Glomerular visceral epithelial cell (primary cell): ENCODE results near the gene TMEM255B.
"Not testable (repeated sequence)": the region's sequence is repeated elsewhere in the genome, so short reads cannot be mapped to it uniquely, and the experiment has no call there.

Experiments used
- DNase-seq: peaks from one replicate; pipeline ENCODE4 v3.0.0-alpha.2; 2016; ENCODE audit errors: extremely low spot score

Gene TMEM255B

DNA sequence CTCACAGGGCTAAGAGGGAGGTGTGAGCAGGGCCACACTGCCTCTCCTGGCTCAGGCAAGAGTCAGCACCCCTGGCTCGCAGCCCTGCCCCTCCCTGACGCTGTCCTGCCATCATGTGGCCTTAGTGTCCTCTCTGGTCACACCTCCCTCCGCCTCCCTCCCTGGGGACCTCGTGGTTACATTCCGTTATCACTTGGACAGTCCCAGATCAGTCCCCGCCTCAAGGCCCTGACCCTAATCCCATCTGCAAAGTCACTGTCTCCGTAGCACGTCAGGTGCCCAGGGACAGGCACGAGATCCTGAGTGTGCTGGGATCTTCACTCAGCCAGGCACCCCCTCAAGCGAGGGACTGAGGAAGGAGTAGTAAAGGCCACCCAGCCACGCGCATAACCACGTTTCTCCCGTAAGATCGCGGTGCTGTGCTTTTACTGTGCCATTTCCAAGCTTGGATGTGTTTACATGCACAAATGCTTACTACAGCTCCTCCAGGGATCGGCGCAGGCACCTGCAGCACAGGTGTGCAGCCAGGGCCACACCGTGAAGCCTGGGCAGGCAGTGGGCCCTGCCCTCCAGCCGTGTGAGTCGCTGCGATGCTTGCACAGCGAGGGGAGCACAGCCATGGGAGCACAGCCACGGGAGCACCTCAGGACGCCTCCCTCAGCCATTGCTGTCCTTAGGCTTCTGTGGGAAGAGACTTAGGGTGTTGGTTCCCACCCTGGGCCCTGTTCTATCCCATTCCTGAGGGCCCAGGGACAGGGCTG, 10.7 kb upstream of the TMEM255B start:
- no peak for DNase-seq

DNA sequence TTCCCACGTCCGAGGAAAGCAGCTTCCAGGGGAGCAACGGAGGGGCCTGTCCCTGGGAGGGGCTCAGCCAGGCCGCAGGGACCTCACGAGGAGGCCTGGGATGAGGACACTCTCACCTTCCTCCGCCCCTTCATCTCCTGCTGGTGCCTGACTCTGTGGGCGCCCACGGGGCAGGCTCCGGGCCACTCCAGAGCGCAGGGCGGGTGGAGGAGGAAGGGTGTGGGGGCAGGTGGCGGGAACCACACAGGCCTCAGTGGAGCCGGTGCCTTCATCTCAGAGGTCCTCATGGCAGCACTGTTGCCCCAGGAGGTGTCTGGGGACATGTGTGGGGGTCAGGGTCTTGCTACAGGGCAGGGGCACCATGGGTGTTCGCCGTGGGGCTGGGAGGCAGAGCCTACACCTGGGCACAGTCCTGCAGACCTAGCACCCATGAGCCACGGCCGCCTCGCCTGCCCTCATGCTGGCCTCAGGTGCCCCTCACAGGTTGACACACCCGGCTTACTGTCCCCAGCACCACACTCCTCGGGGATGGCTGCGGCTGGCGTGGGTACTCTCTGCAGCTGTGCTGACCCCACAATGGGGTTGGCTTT, 10.1 kb upstream of the TMEM255B start:
- DNase-seq, result no peak

DNA sequence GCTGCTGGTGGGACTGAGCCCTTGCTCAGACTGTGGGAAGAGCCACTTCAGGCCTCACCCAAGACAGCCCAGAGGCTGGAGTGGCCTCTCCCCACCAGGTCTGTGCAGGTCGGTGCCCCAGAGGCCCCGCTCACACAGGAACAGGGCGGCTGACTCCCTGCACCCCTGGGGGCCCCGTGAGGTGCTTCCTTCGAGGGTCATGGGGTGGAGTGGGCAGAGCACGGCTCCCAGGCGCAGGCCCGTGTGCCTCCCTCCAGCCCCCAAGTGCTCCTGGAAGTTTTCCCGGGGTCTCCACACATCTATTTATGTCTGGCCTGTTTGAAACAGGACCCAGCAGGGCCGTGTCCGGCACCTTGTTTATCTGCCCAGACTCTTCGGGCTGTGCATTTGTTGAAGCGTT, 9.5 kb upstream of the TMEM255B start:
- no peak for DNase-seq

DNA sequence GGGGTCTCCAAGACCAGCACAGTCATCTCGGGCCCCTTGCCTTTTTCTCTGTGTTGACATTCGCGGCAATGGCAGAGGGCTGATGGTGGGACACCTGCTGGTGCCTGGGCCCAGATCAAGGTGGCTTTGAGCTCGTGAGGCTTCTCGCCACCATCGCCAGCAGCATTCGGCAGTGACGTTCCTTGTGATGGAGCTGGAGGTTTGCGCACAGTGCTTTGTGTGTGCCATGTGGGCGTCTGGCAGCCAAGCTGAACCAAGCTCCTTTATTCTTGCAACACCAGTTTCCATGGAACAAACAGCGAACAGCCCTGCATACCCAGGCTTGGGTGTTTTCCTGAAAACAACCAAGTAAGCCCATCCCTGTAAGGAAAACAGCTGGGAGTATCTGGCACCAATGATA, 9.1 kb upstream of the TMEM255B start:
- no peak for DNase-seq

DNA sequence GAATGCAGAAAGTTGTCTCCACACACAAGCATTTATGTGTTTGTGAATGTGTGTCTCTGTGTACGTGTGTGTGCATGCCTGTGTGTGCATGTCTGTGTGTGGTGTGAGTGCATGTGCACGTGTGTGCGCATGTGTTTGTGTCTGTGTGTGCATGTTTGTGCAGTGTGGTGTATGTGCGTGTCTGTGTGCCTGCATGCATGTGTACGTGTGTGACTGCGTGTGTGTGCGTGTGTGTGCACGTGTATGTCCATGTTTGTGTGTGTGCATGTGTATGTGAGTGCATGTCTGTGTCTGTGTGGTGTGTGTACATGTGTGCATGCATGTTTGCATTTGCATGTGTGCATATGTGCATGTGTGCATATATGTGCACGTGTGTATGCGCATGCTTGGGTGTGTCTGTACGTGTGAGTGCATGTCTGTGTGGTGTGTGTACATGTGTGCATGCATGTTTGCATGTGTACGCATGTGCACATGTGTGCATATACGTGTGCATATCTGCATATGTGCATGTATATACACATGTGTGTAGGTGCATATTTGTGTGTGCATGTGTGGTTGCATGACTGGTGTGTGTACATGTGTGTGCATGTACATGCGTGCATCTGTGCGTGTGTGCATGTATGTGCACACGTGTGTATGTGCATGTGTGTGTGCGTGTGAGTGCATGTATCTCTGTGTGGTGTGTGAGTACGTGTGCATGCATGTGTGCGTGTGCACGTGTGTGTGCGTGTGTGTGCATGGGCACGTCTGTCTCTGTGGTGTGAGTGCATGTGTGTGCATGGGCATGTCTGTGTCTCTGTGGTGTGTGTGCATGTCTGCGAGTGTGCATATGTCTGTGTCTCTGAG, 8.2 kb upstream of the TMEM255B start:
- DNase-seq, result no peak

DNA sequence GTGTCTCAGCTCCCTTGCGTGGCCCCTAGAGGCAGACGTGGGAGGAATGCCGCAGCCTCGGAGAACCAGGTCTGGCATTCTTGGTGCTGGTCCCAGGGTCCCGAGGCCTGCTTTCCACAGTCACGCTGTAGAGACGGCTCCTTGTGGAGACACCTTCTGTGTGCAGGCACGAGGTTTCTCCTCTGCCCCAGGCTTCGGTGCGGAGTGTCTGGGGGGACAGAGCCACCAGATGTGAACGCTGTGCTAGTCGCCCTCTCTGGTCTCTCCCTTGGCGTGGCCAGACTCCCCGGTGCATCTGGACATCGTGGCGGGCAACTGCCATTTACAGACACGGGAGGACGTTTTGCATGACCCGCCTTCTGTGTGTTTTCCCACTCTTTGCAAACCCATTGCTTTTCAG, 7.5 kb upstream of the TMEM255B start:
- no peak for DNase-seq

DNA sequence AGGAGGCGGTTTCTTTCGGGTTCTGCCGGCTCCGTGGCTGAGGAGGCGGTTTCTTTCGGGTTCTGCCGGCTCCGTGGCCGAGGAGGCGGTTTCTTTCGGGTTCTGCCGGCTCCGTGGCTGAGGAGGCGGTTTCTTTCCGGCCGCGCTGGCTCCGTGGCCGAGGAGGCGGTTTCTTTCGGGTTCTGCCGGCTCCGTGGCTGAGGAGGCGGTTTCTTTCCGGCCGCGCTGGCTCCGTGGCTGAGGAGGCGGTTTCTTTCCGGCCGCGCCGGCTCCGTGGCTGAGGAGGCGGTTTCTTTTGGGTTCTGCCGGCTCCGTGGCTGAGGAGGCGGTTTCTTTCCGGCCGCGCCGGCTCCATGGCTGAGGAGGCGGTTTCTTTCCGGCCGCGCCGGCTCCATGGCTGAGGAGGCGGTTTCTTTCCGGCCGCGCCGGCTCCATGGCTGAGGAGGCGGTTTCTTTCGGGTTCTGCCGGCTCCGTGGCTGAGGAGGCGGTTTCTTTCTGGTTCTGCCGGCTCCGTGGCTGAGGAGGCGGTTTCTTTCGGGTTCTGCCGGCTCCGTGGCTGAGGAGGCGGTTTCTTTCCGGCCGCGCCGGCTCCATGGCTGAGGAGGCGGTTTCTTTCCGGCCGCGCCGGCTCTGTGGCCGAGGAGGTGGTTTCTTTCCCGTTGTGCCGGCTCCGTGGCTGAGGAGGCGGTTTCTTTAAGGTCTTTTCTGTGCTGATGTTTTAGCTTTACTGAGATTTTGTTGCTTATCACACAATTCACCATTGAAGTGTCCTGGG, 6.6 kb upstream of the TMEM255B start:
- not testable (repeated sequence) for DNase-seq

DNA sequence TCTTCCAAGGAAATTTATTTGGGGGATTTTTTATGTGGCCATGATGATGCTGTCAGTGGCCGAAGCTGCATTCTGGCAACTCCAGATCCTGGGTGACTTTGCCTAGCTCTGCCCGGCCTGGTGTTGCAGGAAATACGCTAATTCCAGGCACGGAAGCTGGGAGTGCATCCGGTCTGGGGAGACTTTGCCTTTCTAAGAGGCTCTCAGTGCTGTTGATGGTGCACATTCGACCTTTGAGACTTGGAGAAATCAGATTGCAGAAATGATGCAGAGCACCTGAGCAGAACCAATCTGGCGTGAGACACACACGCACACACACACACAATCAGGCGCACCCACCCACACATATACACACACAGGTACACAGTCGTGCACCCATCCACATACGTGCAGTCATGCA, 5.9 kb upstream of the TMEM255B start:
- DNase-seq, result no peak

DNA sequence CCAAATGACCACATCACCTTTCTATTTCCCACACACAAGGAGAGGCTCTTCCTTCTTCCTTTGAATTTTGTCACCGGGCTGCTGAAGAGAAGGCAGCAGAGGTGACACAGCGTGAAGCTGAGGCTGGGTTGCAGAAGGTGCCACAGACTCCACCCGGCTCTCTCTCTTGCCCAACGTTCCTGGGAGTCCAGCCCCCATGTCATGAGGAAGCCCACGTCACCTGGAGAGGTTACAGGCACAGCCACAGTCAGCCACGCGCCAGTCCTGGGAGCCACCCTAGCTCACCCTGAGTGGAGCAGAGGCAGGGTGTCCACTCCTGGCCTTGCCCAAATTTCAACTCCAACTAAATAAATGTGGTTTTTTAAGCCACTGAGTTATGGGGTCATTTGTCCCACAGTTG, 4.8 kb upstream of the TMEM255B start:
- DNase-seq, result no peak

DNA sequence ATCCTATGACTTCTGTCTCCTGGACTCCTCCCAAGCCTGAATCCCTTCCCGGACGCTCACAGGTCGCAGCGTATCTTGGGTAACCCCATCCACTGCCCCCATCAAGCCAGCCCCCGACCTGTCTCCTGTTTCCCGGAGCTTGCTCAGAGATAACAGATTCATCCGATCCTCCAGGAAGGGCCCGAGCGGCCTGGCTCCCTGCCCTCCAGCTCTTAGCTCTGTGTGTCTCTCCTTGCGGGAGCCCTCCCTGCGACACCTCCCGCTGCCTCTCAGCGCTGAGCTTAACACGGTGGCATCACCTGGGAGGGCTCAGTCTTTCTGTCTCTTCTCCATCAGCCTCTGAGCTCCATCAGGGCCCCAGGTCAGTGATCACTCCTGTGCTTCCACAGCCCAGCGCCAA, 4.3 kb upstream of the TMEM255B start:
- DNase-seq, result no peak

DNA sequence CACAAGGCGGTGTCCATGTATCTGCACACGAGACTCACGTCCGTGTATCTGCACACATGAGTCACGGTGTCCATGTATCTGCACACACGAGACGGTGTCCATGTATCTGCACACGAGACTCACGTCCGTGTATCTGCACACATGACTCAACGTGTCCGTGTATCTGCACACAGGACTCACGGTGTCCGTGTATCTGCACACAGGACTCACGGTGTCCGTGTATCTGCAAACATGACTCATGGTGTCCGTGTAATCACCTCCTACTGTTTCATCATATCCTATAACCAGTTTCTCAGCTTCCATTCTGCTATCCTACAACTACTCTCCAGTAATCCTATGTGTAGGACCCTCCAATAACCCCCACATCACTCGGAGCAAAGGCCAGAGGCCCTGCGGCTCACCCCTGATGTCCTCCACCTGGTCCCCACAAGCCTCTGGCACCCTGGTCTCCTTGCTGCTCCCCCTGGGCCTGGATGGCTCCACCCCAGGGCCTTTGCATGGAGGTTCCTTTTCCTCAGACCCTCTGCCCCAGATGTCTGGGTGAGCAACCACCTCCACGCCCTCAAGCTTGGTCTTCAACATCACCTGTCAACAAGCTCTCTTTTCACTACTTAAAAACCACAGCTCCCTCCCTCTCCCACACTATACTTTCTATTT, 2.5 kb upstream of the TMEM255B start:
- DNase-seq, result no peak

DNA sequence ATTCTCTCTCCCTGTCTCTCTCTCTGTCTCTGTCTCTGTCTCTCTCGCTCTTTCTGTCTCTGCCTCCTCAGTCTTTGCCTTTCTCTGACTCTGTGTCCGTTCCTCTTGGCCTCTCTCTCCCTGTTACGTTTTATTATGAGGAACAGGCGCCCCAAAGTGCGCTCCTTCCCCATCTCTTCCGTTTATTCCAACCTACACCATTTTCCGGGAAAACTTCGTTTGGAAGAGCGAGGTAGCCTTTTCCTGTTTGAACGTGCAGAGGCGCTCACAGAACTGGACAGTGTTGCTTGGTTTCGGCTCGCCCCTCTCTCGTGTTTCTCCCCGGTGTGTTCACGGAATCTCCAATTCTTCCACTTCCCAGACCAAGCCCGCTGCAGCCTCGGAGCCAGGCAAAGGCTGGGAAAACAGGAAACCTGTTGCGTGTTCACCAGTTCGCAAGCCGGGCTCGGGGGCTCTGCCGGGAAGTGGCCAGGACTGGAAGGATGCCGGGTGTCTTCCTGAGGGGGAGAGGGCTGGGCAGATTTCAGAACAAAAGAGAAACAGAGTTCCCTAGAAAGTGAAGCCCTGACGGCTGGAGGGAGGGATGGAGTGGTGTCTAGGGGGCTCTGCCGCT, 605 bp downstream of the TMEM255B start:
- no peak for DNase-seq

DNA sequence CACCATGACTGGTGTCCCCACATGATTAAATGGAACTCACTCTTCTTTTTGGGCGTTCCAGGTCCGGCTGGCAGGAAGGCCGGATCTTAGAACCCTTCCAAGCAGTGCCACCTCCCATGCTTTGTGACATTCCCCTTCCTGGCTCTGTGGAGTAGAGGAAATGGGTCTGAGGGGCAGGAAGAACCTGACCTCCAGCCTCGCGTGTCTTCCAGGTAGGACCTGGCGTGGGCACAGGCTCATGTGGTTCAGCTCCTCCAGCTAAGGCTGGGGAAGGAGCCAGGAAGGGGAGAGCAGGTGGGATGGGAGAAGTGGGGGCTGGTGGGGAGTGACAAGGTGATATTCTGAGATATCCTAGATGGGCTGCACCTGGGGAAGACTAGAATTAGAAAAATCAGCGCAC, 2.1 kb downstream of the TMEM255B start:
- DNase-seq, result no peak

DNA sequence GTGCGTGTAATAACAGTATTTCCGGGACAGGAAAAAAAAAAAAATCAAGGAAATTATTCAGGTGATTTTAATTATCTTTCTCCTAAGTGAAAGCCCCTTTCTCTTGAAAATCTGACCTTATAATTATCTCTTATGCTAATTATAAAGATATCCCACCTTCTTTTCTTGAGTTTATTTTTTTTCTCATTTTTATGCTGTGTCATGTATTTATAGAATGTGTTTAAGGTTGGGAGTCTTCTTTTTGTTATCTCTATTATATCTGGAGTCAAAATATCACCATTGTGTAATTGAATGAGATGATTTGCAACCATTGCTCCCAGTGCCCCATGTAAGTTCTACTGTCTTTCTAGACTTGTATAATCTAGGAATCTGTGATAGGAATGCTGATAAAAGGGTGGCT, 3.0 kb downstream of the TMEM255B start:
- DNase-seq, result no peak

DNA sequence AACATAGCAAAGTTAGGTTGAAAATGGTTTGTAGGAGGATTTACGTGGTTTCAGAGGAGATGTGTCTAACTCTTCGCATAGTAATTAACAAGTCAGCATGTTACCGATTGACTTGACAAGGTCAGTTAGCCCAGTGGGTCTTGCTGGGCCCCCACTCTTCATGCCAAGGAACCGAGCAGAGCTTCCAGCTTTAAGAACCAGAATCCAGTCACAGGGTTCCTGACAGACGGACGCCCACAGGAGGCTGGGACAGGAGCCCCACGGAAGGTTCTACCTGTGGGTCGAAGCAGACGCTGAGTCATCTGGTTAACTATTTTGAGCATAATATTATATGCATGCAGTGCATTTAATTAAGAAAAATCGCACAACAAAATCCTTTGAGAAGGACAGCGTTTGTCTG, 3.5 kb downstream of the TMEM255B start:
- no peak for DNase-seq

DNA sequence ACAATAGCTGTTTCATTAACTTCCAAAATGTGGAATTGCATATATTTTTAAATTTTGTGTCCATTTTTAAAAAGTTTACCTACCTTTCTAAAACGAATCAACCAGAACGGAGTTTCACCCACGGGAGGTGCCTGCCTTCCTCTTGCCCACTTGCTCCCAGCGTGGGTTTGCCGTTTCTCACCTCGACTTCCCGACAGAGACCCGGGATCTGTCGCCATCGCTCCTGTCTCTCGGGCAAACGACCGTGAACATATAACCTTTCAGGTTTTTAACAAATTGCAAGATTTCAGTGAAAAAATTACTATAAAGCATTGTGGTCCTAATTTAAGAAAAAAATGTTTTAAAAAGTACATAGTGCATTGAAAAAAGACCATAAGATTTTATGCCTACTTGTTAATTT, 4.2 kb downstream of the TMEM255B start:
- no peak for DNase-seq

DNA sequence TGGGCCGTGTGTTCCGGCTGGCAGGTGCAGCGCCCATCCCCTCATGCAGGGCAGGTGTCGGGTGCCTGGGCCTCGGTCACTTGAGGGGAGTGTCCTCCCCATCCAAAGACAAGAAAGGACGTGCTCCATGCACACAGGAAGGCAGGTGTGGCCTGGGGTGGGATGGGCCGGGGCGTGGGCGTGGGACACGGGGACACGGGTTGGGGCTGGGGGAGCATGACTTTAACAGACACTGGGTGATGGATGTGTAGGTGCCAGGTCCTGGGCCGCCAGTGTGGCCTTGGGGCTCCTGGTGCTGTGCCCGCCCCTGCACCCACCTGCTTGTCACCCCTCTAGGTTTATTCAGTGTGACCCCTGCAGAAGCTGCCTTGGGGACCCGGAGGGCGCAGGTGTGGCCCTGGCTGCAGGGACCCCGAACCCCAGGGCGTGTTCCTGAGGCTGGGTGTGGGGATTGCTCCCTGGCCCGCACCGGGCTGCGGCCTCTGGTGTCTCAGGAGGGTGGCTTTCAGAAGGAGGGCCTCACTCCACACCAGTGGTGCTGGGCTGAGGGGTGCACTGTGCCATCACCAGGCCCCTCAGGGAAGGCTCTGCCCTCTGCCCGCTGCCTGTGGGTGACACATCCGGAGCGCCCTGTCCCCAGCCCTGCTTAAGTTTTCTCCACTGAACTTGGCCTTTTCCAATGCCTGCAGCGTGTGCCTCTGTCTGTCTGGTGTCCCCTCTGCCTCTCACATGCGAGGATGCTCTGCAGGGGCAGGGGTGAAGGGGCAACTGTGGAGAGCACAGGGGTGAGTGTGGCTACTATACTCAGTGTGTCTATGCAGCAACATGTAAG, 5.2 kb downstream of the TMEM255B start:
- DNase-seq, result no peak

DNA sequence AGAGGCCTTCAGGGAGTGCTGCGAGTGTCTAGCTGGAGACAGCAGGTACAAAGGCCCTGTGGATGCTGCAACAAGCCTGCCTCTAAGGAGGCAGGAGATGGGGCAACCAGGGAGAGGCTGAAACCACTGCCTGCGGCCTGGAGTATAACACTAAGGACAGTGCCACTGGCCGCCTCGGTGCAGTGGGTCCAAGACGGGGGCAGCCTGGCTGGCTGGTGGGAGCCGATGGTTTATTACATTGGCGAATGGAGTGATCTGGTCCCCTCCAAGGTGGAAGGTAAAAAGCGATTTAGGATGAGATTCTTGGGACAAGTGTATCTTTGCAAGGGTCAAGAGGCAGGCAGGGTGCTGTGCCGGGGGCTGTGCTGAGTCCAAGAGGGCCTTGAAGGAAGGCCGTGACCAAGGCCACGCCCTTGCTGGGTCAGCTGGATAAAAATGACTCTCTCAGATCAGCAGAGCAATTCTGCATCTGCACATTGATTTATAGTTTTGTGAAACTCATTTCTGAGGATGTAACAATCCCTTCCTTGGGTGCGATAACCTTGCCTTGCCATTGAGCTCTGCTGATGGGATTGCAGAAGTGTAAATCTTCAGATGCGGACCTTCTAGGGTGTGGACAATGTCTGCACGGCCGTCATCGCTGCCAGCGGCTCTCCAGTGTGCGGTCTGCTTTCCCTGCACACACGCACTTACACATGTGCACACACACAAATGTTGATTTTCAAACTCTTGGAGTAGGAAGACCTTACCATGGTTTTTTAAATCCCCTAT, 6.0 kb downstream of the TMEM255B start:
- DNase-seq, result no peak

DNA sequence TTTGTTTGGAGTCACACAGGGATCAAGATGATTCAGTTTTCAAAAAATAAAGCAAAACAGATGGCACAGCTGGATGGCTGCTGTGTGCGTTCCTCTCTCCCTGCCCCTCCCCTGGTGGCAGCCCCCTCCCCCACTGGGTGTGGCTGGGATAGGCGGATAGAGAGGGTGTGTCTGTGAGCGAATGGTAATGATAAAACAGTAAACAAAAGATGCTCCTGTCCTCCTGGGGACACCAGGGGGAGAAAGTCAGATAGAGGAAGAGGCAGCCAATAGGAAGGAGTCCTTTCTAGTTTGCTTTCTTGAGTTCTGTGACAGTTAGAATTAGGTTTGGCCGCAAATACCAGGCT, 6.5 kb downstream of the TMEM255B start:
- DNase-seq, result no peak
